ENCODE data around the gene SLC5A6. TPM values are rescaled to one million over a fixed set of nuclear protein-coding genes. Genes with fewer than 3 reads are reported as not detected.

The SLC5A6 gene
- total RNA-seq, 2 experiments from 2014 or later = 55.5 to 60.1 TPM

DNA sequence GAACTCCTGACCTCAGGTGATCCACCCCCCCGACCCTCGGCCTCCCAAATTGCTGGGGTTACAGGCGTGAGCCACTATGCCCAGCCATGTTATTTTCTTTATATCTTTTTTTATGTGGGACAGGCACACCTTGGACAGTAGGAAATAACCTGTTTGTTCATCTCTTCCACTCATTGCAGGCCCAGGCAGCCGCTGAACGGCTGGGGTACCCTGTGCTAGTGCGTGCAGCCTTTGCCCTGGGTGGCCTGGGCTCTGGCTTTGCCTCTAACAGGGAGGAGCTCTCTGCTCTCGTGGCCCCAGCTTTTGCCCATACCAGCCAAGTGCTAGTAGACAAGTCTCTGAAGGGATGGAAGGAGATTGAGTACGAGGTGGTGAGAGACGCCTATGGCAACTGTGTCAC is 13.5 kb upstream of the SLC5A6 start:
- POLR2A ChIA-PET = no interaction called here
- CTCF ChIA-PET (ENCODE audit: unreplicated experiment) = no interaction called here

DNA sequence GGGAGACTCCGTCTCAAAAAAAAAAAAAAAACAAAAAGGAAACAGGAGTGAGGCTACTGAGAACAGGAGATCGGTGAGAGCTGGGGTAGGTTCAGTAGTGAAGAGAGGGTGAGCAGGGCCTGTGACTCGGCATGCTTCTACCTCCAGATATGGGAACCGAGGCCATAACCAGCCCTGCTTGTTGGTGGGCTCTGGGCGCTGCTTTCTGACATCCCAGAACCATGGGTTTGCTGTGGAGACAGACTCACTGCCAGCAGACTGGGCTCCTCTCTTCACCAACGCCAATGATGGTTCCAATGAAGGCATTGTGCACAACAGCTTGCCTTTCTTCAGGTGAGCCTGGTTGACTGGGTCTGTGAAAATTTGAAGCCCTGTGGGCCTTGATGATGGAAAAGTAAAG is 11.3 kb upstream of the SLC5A6 start:
- H3K4me2 ChIP-seq (ENCODE audit: low read length) = no peak overlapping the region
- H3K9me3 ChIP-seq (ENCODE audit: low read length) = no peaks in the 10 kb centered on the region
- H3K36me3 ChIP-seq (ENCODE audit: insufficient read depth, low read length) = peaks cover 99% of the 10 kb centered on the region
- POLR2A ChIA-PET = interaction anchor here (0.5 to 0.7 kb wide), 2 partner anchors 16 to 21 kb away, joined by 3 to 4 read pairs; no protein-coding TSS in a partner anchor
- H3K9me2 ChIP-seq (ENCODE audit: insufficient read depth, low read length) = no peaks in the 10 kb centered on the region
- H3K4me1 ChIP-seq (ENCODE audit: insufficient read depth, low read length, poor library complexity, severe bottlenecking) = peaks cover 19% of the 10 kb centered on the region
- H3K79me2 ChIP-seq (ENCODE audit: insufficient read depth, low read depth, low read length) = peaks cover 37% of the 10 kb centered on the region
- DNase-seq (ENCODE audit: low spot score) = no peak
- CTCF ChIA-PET (ENCODE audit: unreplicated experiment) = no interaction called here
- no peak overlapping the region for H2AFZ ChIP-seq (ENCODE audit: low read length)
- no TSS peak for BruUV-seq (replicated peaks)
- H4K20me1 ChIP-seq (ENCODE audit: insufficient read depth, low read length) = peaks cover 8% of the 10 kb centered on the region
- no peak for TF ChIP-seq EZH2phosphoT487 (IDR thresholded peaks at IDR 0.05; ENCODE audit: borderline replicate concordance, low read depth, low read length)
- TF ChIP-seq, protein P1, sequence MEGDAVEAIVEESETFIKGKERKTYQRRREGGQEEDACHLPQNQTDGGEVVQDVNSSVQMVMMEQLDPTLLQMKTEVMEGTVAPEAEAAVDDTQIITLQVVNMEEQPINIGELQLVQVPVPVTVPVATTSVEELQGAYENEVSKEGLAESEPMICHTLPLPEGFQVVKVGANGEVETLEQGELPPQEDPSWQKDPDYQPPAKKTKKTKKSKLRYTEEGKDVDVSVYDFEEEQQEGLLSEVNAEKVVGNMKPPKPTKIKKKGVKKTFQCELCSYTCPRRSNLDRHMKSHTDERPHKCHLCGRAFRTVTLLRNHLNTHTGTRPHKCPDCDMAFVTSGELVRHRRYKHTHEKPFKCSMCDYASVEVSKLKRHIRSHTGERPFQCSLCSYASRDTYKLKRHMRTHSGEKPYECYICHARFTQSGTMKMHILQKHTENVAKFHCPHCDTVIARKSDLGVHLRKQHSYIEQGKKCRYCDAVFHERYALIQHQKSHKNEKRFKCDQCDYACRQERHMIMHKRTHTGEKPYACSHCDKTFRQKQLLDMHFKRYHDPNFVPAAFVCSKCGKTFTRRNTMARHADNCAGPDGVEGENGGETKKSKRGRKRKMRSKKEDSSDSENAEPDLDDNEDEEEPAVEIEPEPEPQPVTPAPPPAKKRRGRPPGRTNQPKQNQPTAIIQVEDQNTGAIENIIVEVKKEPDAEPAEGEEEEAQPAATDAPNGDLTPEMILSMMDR (conservative IDR thresholded peaks at IDR 0.05; ENCODE audit: low read length) = no peak
- no peak overlapping the region for H3K4me3 ChIP-seq (ENCODE audit: low read depth, low read length, poor library complexity, severe bottlenecking)
- H3K27ac ChIP-seq (ENCODE audit: low read depth, low read length, poor library complexity, severe bottlenecking) = no peak overlapping the region
- intact Hi-C loops (cut with micrococcal nuclease; ENCODE audit: unreplicated experiment) = no loop called here

More for the DNA sequence above, 13.5 kb upstream of the SLC5A6 start:
- TF ChIP-seq EZH2phosphoT487 (IDR thresholded peaks at IDR 0.05; ENCODE audit: borderline replicate concordance, low read depth, low read length) = no peak
- TF ChIP-seq, protein P1 (conservative IDR thresholded peaks at IDR 0.05; ENCODE audit: low read length) = no peak
- Histone ChIP-seq H3K9me3 (ENCODE audit: low read length) (no peaks in the 10 kb centered on the region), H3K79me2 (ENCODE audit: insufficient read depth, low read depth, low read length) (peaks cover 16% of the 10 kb centered on the region; the same call in 1 of the 2 replicates), H3K9me2 (ENCODE audit: insufficient read depth, low read length) (no peaks in the 10 kb centered on the region), H2AFZ (ENCODE audit: low read length) (no peak overlapping the region), H3K27ac (ENCODE audit: low read depth, low read length, poor library complexity, severe bottlenecking) (no peak overlapping the region), H3K4me1 (ENCODE audit: insufficient read depth, low read length, poor library complexity, severe bottlenecking) (no peaks in the 10 kb centered on the region), H3K36me3 (ENCODE audit: insufficient read depth, low read length) (peaks cover 98% of the 10 kb centered on the region), H4K20me1 (ENCODE audit: insufficient read depth, low read length) (peaks cover 8% of the 10 kb centered on the region), H3K4me3 (ENCODE audit: low read depth, low read length, poor library complexity, severe bottlenecking) (no peak overlapping the region), H3K4me2 (ENCODE audit: low read length) (no peak overlapping the region)
- DNase-seq (ENCODE audit: low spot score) = no peak
- BruUV-seq (replicated peaks) = no TSS peak
- intact Hi-C loops (cut with micrococcal nuclease; ENCODE audit: unreplicated experiment) = no loop called here

DNA sequence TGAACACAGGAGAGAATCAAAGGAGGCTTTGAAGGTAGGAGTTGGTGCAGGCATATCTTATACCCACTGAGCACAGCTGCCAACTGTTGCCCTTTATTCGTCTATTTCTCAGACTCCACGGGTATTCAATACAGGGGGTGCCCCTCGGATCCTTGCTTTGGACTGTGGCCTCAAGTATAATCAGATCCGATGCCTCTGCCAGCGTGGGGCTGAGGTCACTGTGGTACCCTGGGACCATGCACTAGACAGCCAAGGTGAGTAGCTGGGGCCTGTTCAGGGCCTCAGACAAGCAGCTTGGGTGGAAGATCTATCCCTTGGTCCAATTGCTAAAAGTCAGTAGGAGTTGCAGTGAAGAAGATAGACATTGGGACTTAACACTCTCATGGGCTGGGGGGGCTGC is 10.3 kb upstream of the SLC5A6 start:
- Histone ChIP-seq H3K36me3 (ENCODE audit: insufficient read depth, low read length) (peaks cover 99% of the 10 kb centered on the region), H3K4me3 (ENCODE audit: low read depth, low read length, poor library complexity, severe bottlenecking) (no peak overlapping the region), H3K4me2 (ENCODE audit: low read length) (no peak overlapping the region), H3K9me3 (ENCODE audit: low read length) (no peaks in the 10 kb centered on the region), H4K20me1 (ENCODE audit: insufficient read depth, low read length) (no peaks in the 10 kb centered on the region; the same call in 1 of the 2 replicates), H3K79me2 (ENCODE audit: insufficient read depth, low read depth, low read length) (peaks cover 43% of the 10 kb centered on the region), H3K4me1 (ENCODE audit: insufficient read depth, low read length, poor library complexity, severe bottlenecking) (peaks cover 20% of the 10 kb centered on the region), H2AFZ (ENCODE audit: low read length) (no peak overlapping the region), H3K27ac (ENCODE audit: low read depth, low read length, poor library complexity, severe bottlenecking) (no peak overlapping the region), H3K9me2 (ENCODE audit: insufficient read depth, low read length) (no peaks in the 10 kb centered on the region)
- ChIA-PET CTCF (ENCODE audit: unreplicated experiment) (no interaction called here), POLR2A (no interaction called here)
- no peak for DNase-seq (ENCODE audit: low spot score)
- no peak for TF ChIP-seq EZH2phosphoT487 (IDR thresholded peaks at IDR 0.05; ENCODE audit: borderline replicate concordance, low read depth, low read length)
- TF ChIP-seq, protein P1 (conservative IDR thresholded peaks at IDR 0.05; ENCODE audit: low read length) = no peak
- no TSS peak for BruUV-seq (replicated peaks)
- intact Hi-C loops (cut with micrococcal nuclease; ENCODE audit: unreplicated experiment) = no loop called here
